NCI-H187 (cell line): ENCODE results near the gene BRF1.
"Not testable (repeated sequence)": the region's sequence is repeated elsewhere in the genome, so short reads cannot be mapped to it uniquely, and the experiment has no call there.

Experiments used
- DNase-seq, 2 experiments: peaks; one replicate each; lab custom pipeline; 2025; lab: John Stamatoyannopoulos, UW

The BRF1 gene

DNA sequence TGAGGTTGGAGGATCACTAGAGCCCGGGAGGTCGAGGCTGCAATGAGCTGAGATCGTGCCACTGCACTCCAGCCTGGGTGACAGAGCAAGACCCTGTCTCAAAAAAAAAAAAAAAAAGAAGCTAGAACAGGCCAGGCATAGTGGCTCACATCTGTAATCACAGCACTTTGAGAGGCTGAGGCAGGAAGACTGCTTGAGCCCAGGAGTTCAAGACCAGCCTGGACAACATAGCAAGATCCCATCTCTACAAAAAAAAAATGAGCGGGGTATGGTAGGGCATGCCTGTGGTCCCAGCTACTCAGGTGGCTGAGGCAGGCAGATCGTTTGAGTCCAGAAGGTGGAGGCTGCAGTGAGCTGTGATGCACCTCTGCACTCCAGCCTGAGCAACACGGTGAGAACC, 11.9 kb downstream of the BRF1 start:
- DNase-seq, result not testable (repeated sequence)

- no peak for DNase-seq
These were observed 13.3 kb downstream of the BRF1 start for GRCh38 chr14:105287249-105288102.

DNA sequence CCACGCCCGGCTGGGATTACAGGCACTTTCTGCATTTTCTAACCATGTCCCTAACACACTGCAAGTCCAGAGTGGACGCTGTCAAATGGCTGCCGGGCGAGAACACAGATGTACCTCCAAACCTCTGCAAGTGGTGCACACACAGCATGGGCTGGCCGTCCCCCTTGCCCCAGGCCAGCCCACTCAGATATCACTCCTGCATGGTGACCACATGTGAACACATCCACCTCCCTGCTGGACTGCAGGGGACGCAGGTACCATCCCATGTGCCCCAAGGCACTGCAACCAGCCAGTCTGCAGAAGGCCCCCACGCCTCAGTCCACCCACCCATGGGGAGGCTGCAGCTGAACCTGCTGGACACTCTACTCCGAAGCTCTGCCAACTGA, 14.0 kb downstream of the BRF1 start:
- no peak for DNase-seq

- DNase-seq, result no peak
These were observed 15.6 kb downstream of the BRF1 start for GRCh38 chr14:105285174-105285573.

DNA sequence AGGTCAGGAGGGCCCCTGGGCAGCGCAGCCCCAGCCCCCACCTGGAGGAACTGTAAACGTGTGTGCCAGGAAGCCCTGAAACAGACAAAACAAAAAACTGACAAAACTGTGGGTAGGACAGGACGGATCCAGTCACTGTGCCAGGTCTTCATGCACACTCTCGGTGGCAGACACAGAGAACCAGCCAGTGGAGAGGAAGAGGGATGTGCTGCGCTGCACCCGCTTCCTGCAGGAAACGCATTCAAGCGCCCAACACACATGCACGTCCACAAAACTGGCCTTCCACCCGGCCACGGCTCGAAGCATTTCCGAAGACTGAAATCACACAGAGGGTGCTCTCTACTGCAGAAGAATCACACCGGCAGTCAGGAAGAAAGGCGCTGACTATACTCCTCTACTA, 16.9 kb downstream of the BRF1 start:
- no peak for DNase-seq

- DNase-seq, result no peak
These were observed 17.8 kb downstream of the BRF1 start for GRCh38 chr14:105283028-105283427.

DNA sequence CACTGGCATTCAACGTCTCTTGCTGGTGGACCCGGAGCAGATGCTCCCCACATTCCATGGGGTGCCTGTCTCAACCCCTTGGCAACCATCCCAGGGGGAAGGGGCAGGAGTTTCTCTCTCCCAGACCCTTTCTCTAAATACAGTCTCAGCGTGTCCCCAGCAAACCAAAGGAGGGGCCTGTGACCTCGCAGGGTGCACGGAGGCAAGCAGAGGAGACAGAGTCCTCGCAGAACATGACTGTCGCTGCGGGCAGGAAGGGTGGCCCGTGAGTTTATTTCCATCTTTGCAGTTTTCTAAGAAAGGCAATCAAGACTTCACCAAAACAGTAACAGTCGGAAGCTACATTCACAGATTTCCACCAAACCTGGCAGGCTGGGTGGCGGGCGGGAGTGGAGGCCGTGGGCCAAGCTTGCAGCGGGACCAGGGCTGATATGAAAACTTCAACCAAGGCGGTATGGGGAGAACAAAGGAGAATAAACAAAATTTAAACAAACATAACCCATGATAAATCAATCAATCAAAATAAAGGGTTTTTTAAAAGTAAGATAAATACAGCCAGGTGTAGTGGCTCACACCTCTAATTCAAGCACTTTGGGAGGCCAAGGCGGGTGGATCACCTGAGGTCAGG, 18.6 kb downstream of the BRF1 start:
- DNase-seq, result no peak

DNA sequence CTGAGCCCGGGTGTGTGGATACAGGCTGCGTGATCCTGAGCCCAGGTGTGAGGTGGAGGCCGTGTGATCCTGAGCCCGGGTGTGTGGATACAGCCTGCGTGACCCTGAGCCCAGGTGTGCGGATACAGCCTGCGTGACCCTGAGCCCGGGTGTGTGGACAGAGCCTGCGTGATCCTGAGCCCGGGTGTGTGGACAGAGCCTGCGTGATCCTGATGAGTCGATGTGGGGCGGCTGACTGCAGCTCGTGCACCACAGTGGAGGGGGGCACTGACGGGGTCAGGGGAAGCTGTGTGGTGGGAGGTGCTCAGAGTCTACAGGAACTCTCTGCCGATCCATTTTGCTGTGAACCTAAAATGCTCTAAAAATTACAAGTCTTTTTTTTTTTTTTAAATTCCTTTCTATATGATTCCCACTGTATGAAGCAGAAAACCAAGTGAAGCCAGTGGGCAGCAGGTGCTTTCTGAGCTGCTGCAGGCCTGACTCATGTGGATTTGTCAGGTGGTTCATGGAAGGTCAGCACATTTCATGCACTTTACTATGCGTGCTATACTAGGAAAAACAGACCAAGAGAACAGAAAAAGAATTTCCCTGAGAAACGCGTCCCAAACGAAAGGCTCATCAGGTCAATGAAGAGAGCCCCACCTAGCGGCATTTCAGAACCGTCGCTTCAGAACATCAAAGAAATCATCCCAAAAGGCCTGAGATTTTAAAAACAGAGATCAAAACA, 19.3 kb downstream of the BRF1 start:
- no peak for DNase-seq

- no peak for DNase-seq
These were observed 20.3 kb downstream of the BRF1 start for GRCh38 chr14:105280525-105280924.

GRCh38 chr14:105279642-105280361, 21.0 kb downstream of the BRF1 start:
- DNase-seq, result no peak

DNA sequence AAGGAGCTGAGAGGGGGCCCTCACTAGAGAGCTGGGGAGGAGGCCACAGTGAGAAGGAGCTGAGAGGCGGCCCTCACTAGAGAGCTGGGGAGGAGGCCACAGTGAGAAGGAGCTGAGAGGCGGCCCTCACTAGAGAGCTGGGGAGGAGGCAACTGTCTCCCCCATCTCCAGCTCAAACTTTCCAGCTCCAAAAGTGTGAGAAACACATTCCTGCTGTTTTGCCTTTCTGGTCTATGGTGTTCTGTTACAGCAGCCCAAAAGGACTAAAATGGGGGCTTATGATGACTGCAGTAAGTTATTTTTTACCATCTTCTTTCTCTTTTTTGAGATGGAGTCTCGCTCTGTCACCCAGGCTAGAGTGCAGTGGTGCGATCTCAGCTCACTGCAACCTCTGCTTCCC, 23.4 kb downstream of the BRF1 start:
- DNase-seq, result not testable (repeated sequence)

GRCh38 chr14:105275267-105275946, 25.4 kb downstream of the BRF1 start:
- DNase-seq, result no peak

- DNase-seq, result no peak
These were observed 26.2 kb downstream of the BRF1 start for GRCh38 chr14:105274637-105275036.

GRCh38 chr14:105273062-105273461, 27.7 kb downstream of the BRF1 start:
- DNase-seq, result no peak

DNA sequence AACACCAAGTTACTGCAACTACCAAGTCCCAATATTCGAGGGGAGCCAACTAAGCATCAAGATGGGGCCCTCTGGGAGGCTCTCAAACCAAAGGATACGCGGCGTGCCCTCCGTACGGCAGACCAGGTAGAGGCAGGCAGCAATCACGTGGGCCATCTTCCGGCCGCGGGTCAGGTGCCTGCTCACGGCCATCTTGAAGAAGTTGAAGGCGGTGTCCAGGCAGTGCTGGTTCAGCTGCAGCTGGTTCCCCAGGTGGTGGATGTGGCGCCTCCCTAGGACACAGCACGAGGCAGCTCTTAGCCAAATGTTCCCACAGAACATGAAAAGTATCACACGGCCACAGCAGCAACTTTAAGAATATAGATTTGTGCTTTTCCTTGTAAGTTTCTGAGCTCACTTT, 28.2 kb downstream of the BRF1 start:
- no peak for DNase-seq

DNA sequence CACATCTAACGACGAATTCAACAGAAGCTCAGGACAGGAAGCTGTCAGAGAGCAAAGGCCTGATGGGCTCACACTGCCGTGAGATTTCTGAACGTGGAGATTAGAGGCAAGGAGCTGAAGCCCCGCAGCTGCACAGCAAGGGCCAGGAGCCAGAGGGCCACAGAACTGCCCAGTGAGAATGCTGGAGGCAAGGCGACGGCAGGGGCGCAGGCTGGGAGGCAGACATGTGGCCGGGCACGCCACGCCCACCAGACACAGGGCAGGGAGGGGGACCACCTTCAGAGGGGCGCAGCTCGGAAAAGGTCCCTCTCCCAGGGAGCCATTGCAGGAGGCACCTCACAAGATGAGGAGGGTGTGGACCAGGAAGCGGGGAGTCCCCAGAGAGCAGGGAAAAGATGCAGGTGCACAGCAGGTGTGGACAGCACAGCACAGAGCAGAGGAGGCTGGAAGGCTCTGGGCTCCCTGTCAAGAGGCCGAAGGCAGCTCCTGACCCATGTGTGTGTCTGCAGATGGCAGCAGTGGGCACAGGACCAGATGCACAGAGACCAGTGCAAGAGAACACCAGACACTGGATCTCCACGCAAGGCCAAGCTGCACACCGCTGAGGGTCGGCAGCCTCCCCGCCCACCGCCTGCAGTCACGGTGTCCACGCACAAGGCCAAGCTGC, 29.4 kb downstream of the BRF1 start:
- no peak for DNase-seq

DNA sequence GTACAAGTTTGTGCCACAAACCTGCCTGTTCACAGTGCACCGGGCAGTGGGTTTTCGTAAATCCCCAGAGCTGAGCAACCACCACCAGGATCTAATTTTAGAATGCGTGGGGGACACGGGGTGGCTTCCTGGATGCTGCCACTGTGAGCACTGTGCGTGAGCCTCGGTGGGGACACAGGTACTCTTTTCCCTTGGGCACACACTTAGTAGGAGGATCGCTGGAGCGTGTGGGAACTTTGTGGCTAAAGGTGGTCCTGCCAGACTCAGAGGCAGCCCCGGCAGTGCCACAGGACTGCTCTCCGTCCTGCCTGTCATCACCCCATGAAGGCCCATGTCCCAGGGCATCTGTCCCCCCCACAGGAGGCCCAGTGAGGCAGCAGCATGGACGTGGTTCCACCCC, 31.4 kb downstream of the BRF1 start:
- DNase-seq, result no peak

DNA sequence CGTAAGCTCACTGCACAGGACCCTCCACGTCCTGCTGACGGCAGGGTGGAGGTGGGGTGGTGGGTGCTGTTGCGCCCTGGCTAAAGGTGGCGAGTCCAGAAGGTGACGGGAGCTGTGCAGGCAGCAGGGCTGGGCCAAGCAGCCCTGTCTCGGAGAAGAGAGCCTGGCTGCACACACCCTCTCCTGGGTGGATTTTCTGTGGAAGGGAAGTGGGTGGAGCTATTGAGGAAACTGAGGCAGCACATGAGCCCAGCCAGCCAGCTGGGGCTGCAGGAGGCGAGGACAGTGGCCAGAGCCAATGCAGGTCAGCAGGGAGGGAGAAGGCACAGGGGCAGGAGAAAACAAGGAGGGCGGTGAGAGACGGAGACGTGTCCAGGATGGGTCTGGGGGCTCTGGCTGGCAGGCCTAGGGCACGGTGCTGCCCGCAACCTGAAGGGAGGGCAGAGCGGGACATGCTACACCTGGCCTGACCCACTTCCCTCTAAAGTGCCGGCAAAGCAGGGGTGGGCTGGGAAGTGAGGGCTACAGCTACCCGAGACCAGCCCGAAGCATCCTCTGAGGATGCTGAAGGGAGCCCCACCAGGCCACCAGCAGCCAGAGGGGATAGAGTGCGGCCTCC, 32.0 kb downstream of the BRF1 start:
- no peak for DNase-seq

- DNase-seq, result no peak
These were observed 32.8 kb downstream of the BRF1 start for GRCh38 chr14:105267820-105268548.

DNA sequence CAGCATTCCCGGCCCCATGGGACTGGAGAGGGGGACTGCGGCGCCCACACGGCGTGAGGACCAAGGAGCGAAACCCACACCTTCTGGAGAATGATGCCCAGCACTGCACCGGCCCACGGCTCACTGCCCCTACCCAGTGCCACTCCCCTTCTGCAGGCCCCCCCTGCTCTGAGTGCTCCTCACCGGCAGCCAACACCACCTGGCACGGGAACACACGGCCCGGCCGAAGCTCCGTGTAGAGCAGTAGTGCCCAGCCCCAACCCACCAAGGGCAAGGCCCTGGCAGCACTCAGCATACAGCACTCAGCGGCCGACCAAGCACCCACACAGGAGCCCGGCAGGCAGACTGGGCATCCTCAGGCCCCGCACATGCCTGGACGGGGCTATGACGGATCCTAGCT, 39.0 kb downstream of the BRF1 start:
- DNase-seq, result no peak
